HG03354 (cell line): ENCODE results near the gene SLC5A7.

Experiments
- ATAC-seq: cut with Tn5 transposase; IDR thresholded peaks from one replicate; pipeline ENCODE4 v1.9.1; 2021; ENCODE audit warnings: mild to moderate bottlenecking; ENCODE audit not compliant: unreplicated experiment, poor library complexity, severe bottlenecking

SLC5A7 gene

GRCh38 chr2:108061439-108062042 lies 75.2 kb downstream of the SLC5A7 start:
- ATAC-seq: no peak
